Ovary (tissue), 9 donors: ENCODE data around the gene CDRT4. TPM values are rescaled to one million over a fixed set of nuclear protein-coding genes. Genes with fewer than 3 reads are reported as not detected.

Experiments
- DNase-seq, 5 donors: peaks; one replicate each; pipeline ENCODE4 v3.0.0-alpha.2; 2019 to 2020
- H3K27ac ChIP-seq, 2 donors: fragments of 200-600 bp; one replicate each; pipeline versions ENCODE4 v1.5.1 to v1.8.0; 2019 to 2022
- H3K27me3 ChIP-seq: fragments of 200-600 bp; one replicate; pipeline ENCODE4 v1.8.0; 2022
- H3K36me3 ChIP-seq: fragments of 200-600 bp; sonication (generic); one replicate; pipeline ENCODE4 v1.5.1; 2019
- H3K4me1 ChIP-seq: one replicate; pipeline ENCODE4 v1.8.1; 2013; ENCODE audit warnings: mild to moderate bottlenecking, moderate library complexity; ENCODE audit not compliant: insufficient read depth
- H3K4me3 ChIP-seq: fragments of 200-600 bp; sonication (generic); one replicate; pipeline ENCODE4 v1.5.1; 2017
- H3K9me3 ChIP-seq, 2 donors: fragments of 200-600 bp in 1 of 2; sonication (generic) in 1 of 2; one replicate each; pipeline versions ENCODE4 v1.5.1 to v1.8.1; 2013 to 2019; ENCODE audit warnings: mild to moderate bottlenecking in 1 of 2, moderate library complexity in 1 of 2
- EP300 ChIP-seq: sonication (generic); formaldehyde crosslinking; IDR thresholded peaks from one replicate; pipeline ENCODE4 v1.6.1; 2017; ENCODE audit warnings: antibody characterized with exemption
- POLR2A ChIP-seq: fragments of 450-650 bp; IDR thresholded peaks from one replicate; pipeline ENCODE4 v1.6.1; 2017; ENCODE audit warnings: antibody characterized with exemption, mild to moderate bottlenecking, moderate library complexity
- WGBS, 3 donors: extraction: QIAGEN DNeasy Blood & Tissue Kit in 1 of 3; methylation state at CpG; one replicate each; pipeline versions ENCODE4 v1.1.5 to v1.1.7; 2013 to 2017; 5-methylcytosine and 5-hydroxymethylcytosine counted together
- intact Hi-C, 4 donors: fragments of 100-400 bp; cut with DNase I; formaldehyde crosslinking; loops; one replicate each; pipeline versions ENCODE4 v1.11.0 to v1.15.1; 2022 to 2023
- polyA plus RNA-seq, 2 donors: library from polyadenylated mRNA; stranded (reverse); fragments of 200-250 nt in 1 of 2; fragments of 350-450 nt in 1 of 2; fragmentation: Illumina TruSeq in 1 of 2; extraction: RNeasy Lipid Tissue Mini Kit (QIAGEN cat#74804) in 1 of 2; gene quantifications; one replicate each; pipeline ENCODE4 v1.2.3, GENCODE V29; 2013 to 2014
- total RNA-seq, 7 donors: library from RNA; depleted of rRNA in 2 of 7; stranded (reverse); fragments of >200 nt in 2 of 7; fragmentation: NEBNext Ultra II Directional in 3 of 7; extraction: Animal tissue kit (Norgen Biotek cat#: 25700) in 3 of 7; gene quantifications; one replicate each; pipeline versions ENCODE4 v1.1.0 to v1.2.4, GENCODE V29; 2016 to 2023
- TF ChIP-seq, protein P1 (sequence below), 3 donors: fragments of 450-650 bp in 2 of 3; fragments of 200-600 bp in 1 of 3; IDR thresholded peaks; one replicate each; pipeline versions ENCODE4 v1.5.1 to v1.8.0; 2016 to 2022; ENCODE audit warnings: antibody characterized with exemption in 3 of 3, mild to moderate bottlenecking in 1 of 3
- donor health status: DM: no; HTN: no; CAD: no; lungs with moderate emphysema.
- donor health status: DM: no; HTN: no; CAD: no.
- donor health status: Bipolar disorder and iron deficiency.
- donor health status: DM: yes; HTN: yes; CAD: no.
- donor health status: DM: no; HTN: no; CAD: no.
- donor health status: DM: yes; HTN: yes; CAD: no.

Gene CDRT4
- total and polyA plus RNA-seq, 9 donors: 4.1 to 11.7 (median 7.2) TPM

- no peak overlapping the region for H3K4me3 ChIP-seq
- no peaks in the 10 kb centered on the region for H3K27me3 ChIP-seq
- no peak overlapping the region for H3K27ac ChIP-seq
- intact Hi-C loops: no loop called here
- 43 to 53% (median 49%) methylated on average over 4 of the region's 4 CpGs for WGBS, 3 donors
- DNase-seq: no peak
- TF ChIP-seq POLR2A: no peak
- TF ChIP-seq, protein P1, sequence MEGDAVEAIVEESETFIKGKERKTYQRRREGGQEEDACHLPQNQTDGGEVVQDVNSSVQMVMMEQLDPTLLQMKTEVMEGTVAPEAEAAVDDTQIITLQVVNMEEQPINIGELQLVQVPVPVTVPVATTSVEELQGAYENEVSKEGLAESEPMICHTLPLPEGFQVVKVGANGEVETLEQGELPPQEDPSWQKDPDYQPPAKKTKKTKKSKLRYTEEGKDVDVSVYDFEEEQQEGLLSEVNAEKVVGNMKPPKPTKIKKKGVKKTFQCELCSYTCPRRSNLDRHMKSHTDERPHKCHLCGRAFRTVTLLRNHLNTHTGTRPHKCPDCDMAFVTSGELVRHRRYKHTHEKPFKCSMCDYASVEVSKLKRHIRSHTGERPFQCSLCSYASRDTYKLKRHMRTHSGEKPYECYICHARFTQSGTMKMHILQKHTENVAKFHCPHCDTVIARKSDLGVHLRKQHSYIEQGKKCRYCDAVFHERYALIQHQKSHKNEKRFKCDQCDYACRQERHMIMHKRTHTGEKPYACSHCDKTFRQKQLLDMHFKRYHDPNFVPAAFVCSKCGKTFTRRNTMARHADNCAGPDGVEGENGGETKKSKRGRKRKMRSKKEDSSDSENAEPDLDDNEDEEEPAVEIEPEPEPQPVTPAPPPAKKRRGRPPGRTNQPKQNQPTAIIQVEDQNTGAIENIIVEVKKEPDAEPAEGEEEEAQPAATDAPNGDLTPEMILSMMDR (IDR thresholded peaks at IDR 0.05): no peak
- TF ChIP-seq EP300: no peak
- no peaks in the 10 kb centered on the region for H3K9me3 ChIP-seq
- H3K4me1 ChIP-seq: peaks cover 13% of the 10 kb centered on the region
- H3K36me3 ChIP-seq: no peaks in the 10 kb centered on the region
Observed at GRCh38 chr17:15468126-15468525, 705 bp upstream of the CDRT4 start.

DNA sequence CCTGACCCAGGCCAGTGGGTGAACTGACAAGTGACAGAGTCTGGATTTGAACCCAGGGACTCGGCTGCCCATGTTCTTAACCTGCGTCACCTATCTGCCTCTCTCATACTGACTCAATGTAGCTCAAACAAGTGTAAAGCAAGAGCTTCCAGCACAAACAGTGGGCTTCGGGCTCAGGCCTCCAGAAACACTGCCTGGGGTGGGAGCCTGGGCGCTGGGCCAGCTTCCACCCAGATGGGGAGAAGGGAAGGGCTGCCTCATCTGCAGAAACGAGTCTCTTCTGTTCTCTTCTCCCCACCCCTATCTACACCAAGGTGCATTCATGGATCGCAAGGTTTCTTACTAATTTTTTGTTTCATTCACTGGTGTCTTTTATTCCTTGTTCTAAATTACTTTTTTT lies 1.3 kb downstream of the CDRT4 start:
- TF ChIP-seq POLR2A: no peak
- TF ChIP-seq EP300: no peak
- TF ChIP-seq, protein P1 (IDR thresholded peaks at IDR 0.05): no peak
- Histone ChIP-seq H3K9me3 (no peaks in the 10 kb centered on the region), H3K36me3 (no peaks in the 10 kb centered on the region), H3K27ac (no peak overlapping the region), H3K27me3 (no peaks in the 10 kb centered on the region), H3K4me1 (peaks cover 15% of the 10 kb centered on the region), H3K4me3 (no peak overlapping the region)
- intact Hi-C loops: no loop called here
- DNase-seq: no peak
- WGBS, 3 donors: 74 to 83% (median 75%) methylated on average over 6 of the region's 6 CpGs

GRCh38 chr17:15465045-15465701 lies 2.2 kb downstream of the CDRT4 start:
- no peaks in the 10 kb centered on the region for H3K9me3 ChIP-seq
- no peak for TF ChIP-seq EP300
- no peak for TF ChIP-seq POLR2A
- TF ChIP-seq, protein P1 (IDR thresholded peaks at IDR 0.05): no peak
- no peaks in the 10 kb centered on the region for H3K36me3 ChIP-seq
- peaks cover 15% of the 10 kb centered on the region for H3K4me1 ChIP-seq
- intact Hi-C loops: no loop called here
- no peak for DNase-seq
- H3K27me3 ChIP-seq: no peaks in the 10 kb centered on the region
- H3K27ac ChIP-seq: no peak overlapping the region
- 94 to 99% (median 98%) methylated on average over 2 of the region's 2 CpGs for WGBS, 3 donors
- no peak overlapping the region for H3K4me3 ChIP-seq

DNA sequence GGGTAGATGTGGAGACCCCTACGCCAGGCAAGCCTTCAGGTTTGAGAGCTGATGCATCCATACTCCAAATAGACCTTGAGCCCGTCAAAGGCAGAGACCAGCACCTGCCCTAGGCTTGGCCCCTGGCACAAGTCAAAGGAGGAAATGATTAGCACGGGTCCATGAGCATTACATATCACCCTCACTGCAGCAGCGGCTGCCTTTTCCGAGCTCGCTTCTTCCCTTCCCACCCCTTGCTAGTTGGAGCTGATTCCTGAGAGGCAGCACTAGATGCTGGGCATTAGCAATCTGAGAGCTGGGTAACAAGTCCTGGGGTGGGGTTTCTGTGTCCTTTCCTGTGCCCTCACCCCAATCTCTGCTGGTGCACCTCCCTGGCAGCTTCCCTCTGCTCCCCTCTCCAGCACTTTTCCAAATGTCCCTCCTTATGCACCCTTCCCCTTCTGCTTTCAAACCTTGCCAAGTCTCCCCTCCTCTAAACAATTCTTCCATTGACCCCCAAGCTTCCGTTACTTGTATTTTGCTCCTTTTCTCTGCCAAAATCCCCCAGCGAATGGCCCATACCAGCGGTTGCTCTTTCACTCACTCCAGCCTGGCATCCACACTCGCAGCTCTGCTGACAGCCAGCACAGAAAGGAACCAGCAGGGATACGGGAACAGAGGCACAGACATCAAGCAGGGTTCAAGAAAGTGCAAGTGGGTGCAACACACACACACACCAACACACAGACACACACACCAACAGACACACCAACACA lies 3.0 kb downstream of the CDRT4 start:
- intact Hi-C loops: no loop called here
- H3K4me1 ChIP-seq: peaks cover 15% of the 10 kb centered on the region
- H3K4me3 ChIP-seq: no peak overlapping the region
- 41 to 48% (median 42%) methylated on average over 11 of the region's 11 CpGs for WGBS, 3 donors
- no peaks in the 10 kb centered on the region for H3K27me3 ChIP-seq
- no peaks in the 10 kb centered on the region for H3K9me3 ChIP-seq
- DNase-seq: peak in 1 of 5 donors; percentile 20
- no peak for TF ChIP-seq EP300
- TF ChIP-seq POLR2A: no peak
- TF ChIP-seq, protein P1 (IDR thresholded peaks at IDR 0.05): no peak
- H3K36me3 ChIP-seq: no peaks in the 10 kb centered on the region
- peak overlapping the region in 1 of 2 donors; percentile 46 for H3K27ac ChIP-seq
